ENCODE data around the gene GSTM5.
"Not testable (repeated sequence)": the region's sequence is repeated elsewhere in the genome, so short reads cannot be mapped to it uniquely, and the experiment has no call there.

The GSTM5 gene

DNA sequence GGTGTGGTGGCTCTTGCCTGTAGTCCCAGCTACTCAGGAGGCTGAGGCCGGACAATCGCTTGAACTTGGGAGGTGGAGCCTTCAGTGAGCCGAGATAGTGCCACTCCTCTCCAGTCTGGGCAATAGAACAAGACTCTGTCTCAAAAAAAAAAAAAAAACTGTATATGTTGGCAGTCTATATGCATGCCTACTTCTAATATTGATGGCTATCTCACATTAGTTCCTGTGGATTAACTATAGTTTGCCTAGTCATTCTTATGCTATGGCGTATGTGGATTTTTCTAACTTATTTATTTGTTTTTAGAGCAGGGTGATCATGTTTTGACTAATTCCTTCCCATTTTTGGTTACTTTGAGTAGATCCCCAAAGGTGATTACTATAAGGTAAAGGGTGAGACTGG is 15.0 kb upstream of the GSTM5 start:
- no peak for DNase-seq (ENCODE audit: low spot score)

DNA sequence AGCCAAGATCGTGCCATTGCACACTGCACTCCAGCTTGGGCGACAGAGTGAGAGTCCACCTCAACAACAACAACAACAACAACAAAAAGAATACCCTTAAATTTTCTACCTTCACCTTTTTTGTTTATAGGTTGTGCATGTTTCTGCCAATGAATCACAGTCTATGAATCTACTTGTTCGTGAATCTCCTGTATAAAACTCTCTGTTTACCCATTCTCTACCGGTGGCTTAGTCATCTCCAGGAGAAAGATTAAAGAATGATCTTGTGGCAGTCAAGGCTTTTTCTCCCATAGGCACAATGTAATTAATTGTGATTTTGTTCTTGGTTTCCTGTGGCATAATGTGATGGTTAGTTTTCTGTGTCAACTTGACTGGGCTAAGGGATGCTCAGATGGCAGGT is 14.2 kb upstream of the GSTM5 start:
- not testable (repeated sequence) for DNase-seq (ENCODE audit: low spot score)

DNA sequence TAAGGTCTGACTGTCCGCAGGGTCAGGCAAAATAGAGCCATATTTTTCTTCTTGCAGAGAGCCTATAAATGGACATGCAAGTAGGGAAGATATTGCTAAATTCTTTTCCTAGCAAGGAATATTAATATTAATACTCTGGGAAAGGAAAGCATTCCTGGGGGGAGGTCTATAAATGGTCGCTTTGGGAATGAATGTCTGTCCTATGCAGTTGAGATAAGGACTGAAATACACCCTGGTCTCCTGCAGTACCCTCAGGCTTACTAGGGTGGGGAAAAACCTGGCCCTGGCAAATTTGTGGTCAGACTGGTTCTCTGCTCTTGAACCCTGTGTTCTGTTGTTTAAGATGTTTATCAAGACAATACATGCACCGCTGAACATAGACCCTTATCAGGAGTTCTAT is 9.1 kb upstream of the GSTM5 start:
- not testable (repeated sequence) for DNase-seq (ENCODE audit: low spot score)

DNA sequence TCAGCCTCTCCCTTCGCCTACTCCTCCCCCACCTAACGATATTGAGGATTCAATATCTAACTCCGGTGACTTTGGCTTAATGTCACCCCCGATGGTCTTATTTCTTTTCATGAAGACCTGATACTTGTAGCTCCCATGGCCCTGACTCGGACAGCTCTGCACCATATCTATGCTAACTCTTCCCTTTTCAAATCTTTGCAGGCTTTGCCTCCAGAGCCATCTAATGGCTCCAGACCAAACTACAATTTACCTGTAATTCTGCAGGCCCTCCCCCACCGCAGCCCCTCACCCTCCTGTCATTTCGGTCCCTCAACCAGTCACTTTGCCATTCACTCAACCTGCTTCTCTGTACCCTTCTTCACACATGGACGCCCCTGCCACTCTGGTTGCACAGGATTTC is 7.9 kb upstream of the GSTM5 start:
- peak; percentile 0 for DNase-seq (ENCODE audit: low spot score)

DNA sequence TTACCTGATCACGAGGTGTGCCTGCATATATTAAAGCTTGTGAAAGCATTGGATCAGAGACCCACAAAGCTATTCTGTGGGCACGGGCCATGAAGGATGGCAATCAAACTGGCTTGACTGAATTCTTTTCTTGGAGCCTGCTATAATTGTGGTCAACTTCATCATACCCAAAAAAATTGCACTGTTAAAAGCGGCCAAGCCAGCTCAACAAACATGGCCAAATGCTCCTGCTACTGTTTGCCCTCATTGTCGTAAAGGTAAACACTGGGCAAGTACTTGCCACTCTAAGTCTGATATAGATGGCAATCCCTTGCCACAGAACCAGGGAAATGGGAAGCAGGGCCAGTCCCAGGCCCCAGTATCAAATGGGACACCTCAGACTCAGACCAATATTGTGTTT is 6.6 kb upstream of the GSTM5 start:
- DNase-seq (ENCODE audit: low spot score): no peak

DNA sequence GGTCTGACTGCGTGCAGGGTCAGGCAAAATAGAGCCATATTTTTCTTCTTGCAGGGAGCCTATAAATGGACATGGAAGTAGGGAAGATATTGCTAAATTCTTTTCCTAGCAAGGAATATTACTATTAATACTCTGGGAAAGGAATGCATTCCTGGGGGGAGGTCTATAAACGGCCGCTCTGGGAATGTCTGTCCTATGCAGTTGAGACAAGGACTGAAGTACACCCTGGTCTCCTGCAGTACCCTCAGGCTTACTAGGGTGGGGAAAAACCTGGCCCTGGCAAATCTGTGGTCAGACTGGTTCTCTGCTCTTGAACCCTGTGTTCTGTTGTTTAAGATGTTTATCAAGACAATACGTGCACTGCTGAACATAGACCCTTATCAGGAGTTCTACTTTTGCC is 3.1 kb upstream of the GSTM5 start:
- not testable (repeated sequence) for DNase-seq (ENCODE audit: low spot score)

DNA sequence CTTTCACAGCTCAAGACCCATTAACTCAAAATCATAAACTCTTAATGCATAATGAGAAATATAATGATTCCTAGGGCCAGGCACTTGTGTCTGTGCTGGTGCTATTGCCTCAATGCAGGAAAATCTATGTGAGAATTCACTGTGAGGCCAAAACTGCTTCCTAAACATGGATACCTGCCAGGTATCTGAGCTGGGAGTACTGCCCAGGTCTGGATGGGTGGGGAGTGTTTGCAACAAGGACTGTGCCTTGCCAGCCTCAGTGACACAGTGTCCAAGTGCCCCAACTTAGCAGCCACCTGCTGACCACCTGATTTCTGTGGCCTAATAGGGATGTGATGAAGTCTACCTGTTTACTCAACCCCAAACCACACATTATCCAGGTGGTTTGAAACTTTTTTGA is 2.2 kb upstream of the GSTM5 start:
- not testable (repeated sequence) for DNase-seq (ENCODE audit: low spot score)

DNA sequence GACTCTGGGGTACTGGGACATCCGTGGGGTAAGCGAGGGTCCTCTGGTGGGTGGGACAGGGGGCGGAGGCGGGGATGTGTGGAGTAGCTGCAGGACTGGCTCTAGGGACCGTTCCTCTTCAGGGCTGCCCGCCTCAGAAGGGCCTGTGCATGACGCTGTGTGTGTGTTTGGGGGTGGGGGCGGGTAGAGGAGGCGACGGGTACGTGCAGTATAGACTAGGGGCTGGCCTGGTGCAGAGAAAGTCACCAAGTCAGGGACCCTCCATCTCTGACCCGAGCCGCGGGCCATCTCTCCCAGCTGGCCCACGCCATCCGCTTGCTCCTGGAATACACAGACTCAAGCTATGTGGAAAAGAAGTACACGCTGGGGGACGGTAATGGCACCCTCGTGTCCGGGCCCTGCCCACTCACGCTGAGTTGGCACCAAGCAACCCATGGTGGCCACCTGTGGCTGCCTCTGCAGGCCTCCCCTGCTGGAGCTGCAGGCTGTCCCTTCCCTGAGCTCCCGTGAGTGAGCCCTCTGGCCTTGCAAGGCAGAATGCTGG is 342 bp downstream of the GSTM5 start:
- peak; percentile 0 for DNase-seq (ENCODE audit: low spot score)

DNA sequence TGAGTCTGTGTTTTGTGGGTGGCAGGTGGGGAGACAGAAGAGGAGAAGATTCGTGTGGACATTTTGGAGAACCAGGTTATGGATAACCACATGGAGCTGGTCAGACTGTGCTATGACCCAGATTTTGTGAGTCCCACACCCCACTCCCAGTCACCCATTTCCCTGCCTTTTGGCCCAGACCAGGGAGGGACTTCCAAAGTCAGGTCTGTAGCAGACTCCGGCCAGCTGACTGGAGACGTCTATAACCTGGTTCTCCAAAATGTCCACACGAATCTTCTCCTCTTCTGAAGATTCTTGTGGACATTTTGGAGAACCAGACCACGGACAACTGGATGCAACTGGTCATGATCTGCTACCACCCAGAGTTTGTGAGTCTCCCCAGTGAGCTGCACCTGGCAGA is 1.6 kb downstream of the GSTM5 start:
- DNase-seq (ENCODE audit: low spot score): peak; percentile 0

DNA sequence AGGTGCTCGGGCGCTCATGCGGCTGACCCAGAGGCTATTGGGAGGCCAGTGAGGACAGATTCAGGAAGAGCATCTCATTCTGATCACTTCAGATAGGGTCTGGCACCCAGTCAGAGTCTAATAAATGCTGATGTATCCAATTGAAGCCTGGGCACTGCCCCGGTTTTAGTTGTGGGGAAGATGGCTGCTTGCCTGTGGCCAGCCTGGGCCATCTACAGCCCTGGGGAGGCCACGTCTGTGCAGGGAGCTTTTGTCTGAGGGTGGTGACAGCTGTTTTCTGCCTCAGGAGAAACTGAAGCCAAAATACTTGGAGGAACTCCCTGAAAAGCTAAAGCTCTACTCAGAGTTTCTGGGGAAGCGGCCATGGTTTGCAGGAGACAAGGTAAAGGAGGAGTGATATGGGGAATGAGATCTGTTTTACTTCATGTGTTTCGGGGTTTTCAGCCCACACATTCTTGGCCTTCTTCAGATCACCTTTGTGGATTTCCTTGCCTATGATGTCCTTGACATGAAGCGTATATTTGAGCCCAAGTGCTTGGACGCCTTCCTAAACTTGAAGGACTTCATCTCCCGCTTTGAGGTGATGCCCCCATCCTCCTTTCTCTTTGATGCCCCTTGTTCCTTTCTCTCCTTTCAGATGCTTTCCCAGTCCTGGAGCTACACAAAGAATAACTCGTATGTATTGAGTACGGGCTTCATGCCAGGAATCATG is 2.8 kb downstream of the GSTM5 start:
- peak; percentile 0 for DNase-seq (ENCODE audit: low spot score)

DNA sequence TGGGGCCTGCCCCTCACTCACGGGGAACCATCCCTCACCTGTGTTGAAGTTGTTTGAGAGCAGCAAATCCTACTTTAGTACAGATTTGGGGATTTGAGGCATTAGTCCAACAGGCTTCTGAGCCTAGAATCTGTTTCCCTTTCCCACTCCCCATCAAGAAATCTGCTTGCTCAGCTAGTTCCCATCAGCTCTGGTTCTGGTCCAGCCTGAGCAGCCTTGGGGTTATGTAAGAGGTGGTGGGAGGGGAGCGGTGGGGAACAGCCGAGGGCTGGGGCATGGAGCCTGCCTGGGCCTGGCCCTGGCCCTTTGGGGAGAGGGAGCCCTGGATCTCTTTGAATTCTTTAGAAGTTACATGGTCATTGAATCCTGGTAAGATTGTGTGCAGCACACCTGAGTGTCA is 4.1 kb downstream of the GSTM5 start:
- no peak for DNase-seq (ENCODE audit: low spot score)

DNA sequence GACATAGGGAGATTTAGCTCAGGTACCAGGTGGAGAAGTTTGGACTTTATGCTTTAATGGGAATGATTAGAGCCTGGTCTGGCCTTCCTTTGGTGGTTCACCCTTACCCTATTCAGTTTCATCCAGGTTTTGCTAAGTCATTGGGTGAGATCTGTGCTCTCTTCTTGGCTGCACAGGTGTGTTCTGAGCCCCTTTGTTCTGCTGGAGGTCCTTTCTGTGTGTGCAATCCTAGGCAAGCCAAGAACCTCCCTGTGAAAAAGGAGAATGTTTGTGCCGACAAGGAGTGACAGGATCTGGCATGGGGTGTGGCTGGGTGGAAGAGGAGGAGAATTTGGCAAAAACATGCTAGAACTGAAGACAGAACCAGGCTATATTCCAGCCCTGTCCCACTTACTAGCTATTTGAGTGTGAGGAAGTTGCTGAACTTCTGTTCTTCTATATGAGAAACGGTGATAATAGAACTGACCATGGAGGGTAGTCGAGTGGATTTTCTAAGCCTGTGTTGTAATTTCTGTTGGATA is 4.6 kb downstream of the GSTM5 start:
- no peak for DNase-seq (ENCODE audit: low spot score)

DNA sequence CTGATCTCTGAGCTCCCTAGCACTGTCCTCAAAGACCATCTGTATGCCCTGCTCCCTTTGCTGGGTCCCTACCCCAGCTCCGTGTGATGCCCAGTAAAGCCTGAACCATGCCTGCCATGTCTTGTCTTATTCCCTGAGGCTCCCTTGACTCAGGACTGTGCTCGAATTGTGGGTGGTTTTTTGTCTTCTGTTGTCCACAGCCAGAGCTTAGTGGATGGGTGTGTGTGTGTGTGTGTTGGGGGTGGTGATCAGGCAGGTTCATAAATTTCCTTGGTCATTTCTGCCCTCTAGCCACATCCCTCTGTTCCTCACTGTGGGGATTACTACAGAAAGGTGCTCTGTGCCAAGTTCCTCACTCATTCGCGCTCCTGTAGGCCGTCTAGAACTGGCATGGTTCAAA is 5.7 kb downstream of the GSTM5 start:
- no peak for DNase-seq (ENCODE audit: low spot score)

DNA sequence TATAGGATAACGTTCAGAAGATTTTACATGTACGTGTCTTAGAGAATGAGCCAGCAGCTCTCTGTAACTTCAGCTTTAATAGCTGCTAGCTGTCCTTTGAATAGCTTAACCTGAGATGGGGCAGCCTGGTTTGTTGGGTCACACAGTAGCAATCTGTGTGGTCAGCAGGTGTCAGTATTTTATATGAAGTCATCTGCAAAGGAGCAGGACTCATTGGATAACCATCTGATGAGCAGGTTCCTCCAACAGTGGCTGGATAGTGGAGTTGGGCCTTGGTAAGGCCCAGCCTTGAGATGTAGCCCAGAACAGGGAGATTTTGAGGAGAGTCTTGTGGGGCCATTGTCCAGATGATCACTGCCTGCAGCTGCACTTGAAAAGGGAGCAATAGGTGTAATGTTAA is 6.4 kb downstream of the GSTM5 start:
- DNase-seq (ENCODE audit: low spot score): no peak

DNA sequence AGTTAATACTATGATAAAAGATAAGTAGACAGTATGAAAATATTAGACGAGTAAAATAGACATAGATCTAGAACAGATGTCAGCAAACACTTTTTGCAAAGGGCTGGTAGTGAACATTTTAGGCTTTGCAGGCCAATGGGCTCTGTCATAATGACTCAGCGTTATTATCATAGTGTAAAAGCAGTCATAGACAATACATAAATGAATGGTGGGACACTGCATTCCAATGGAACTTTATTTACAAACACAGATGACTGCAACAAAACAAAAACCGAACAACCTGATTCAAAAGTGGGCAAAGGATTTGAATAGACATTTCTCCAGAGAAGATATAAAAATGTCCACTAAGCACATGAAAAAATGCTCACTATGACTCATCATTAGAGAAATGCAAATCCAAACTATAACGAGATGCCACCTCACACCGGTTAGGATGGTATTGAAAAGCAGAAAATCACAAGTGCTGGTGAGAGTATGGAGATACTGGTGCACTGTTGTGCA is 7.3 kb downstream of the GSTM5 start:
- peak; percentile 51 for DNase-seq (ENCODE audit: low spot score)

DNA sequence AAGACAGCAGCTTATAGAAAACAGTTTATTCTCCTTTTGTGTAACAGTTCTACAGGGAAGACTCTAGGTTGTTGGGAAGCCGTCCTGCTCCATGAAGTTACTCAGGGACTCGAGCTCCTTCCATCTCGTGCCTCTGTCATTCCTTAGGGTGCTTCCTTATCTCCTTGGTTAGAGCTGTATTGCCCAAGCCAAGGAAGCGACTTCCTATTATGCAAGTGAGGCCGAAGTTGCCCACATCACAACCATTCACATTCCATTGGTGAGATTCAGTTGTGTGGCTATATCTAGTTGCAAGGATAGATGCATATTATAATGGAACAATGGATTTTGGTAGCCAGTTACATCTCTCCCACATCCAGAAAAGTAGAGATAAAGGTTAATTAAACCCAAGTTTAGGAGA is 9.0 kb downstream of the GSTM5 start:
- no peak for DNase-seq (ENCODE audit: low spot score)

DNA sequence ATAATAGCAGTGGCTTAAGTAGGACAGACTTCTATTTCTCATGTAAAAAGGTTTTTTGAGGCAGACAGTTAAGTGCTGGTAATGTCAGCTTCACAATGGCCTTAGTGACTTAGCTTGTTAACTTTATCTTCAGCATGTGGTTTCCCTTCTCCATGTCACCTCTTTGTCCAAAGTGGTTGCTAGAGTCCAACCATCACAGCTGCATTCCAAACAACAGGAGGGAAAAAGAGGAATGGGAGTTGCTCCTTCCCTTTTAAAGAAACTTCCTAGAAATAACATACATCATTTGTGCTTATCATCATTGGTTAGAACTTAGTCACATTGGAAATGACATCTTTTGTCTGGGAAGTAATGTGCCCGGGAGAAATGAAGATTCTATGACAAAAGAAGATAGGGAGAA is 9.9 kb downstream of the GSTM5 start:
- DNase-seq (ENCODE audit: low spot score): no peak

DNA sequence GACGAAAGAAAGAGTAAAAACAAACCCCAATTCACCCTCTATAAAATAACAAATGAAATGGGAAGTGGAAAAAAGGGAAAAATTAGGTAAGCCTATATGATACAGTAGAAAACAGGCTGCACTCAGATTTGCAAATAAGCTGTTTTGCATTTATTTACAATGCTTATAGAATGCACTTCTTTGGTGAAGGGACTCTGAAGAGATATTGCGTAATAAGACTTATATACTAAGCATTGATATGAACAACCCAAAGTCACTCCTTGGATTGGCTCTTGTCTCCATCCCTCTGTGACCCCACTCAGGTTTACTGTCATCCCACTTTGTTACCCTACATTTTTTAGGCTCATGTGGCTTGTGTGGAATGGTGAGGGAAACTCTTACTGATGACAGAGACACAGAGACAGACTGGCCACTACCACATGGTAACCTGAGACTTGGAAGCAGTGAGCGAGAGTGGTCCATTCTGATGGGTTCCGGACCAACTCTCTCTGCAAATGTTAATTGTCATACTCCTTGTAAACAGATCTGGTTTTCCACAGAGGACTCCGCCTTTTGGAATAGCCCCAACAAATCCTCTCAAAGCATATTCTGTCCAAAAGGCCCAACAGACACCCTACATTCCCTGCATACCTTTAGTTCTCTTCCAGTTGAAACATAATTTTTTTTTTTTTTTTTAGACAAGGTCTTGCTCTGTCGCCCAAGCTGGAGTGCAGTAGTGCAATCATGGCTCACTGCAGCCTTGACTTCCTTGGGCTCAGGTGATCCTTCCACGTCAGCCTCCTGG is 11.0 kb downstream of the GSTM5 start:
- peak; percentile 61 for DNase-seq (ENCODE audit: low spot score)

DNA sequence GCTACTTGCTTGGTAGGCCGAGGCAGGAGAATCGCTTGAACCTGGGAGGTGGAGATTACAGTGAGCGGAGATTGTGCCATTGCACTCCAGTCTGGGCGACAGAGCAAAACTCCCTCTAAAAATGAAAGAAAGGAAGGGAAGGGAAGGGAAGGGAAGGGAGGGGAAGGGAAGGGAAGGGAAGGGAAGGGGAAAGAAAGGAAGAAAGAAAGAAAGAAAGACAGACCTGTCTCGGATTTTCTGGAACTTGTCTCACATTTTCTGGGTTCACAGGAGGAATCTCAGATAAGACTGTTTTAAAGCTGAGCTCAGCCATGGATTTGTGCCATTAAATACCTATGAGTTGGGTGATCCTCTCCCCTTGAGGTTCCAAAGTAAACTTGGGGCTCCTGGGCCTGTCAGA is 12.9 kb downstream of the GSTM5 start:
- no peak for DNase-seq (ENCODE audit: low spot score)

DNA sequence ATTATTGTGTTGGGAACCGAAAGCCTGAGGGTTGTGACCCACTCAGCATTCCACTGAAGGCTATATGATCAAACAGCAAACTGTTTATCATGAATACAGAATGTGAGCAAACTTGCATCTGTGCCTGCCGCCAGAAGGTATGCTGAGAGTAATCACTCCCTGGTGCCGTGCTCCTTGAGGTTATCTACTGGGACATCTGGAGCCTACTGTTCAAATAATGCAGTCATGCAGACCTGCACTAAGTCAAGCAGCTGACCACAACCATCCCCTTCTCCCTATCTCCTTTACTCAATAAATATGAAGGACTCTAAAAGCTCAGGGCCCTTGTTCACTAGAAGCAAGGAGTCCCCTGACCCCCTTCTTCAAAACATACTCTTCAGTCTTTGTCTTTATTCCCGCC is 13.5 kb downstream of the GSTM5 start:
- DNase-seq (ENCODE audit: low spot score): no peak

DNA sequence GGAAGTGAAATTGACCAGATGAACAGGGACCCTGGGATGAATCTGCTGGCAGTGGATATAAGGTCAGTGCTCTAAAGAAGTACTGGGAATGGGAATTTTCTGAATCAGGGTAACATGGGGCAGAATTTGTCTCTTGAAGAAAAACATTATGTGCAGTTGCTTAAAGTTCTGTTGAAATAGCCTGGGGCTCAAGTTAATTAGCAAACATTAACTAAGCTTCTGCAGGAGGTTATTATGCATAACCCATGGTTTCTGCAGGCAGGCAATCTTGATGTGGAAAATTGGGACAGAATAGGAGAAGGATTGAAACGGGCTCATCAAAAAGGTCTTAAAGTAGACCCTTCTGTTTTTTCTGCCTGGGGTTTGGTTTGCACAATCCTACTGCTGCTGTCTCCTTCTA is 14.0 kb downstream of the GSTM5 start:
- DNase-seq (ENCODE audit: low spot score): no peak

DNA sequence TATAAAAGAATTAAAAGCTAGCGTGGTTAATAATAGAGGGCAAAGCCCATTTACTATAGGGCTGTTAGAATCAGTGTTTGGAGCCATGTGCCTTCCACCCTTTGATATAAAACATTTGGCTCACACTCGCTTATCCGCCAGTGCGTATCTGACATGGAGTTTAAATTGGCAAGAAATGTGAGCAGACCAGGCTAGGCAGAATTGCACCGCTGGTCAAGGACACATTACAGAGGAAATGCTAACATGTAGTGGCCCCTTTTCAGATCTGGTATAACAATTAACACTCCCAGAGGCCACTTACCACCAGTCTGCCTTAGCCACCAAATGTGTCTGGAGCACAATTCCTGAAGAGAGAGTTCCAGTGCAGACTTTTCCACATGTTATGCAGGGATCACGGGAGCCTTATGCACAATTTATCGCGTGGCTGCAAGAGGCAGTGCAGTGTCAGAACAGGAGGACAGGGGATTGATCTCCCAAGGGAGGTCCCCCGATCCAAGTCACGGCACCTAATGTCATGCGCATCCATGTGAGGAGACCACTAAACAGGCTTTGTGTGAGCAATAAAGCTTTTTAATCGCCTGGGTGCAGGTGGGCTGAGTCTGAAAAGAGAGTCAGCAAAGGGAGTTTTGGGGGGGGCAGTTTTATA is 14.8 kb downstream of the GSTM5 start:
- DNase-seq (ENCODE audit: low spot score): no peak

DNA sequence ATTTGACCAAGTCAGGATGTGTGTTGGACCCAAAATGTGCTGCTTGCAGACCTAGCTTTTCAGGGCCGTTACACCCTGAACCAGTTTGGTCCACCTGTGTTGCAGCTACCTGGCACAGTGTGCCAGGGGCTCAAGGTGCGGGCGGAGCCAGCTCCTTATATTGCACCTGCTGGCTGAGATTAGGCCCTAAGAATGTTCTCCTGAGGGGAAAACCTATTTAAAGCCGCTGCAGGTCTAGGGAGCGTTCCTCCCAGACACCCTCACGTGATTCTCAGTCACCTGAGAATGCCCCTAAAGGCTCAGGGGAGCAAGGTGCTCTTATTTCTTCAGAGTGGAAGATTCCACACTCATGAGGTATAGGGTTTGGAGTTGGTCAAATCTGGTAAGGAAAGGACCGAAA is 16.8 kb downstream of the GSTM5 start:
- DNase-seq (ENCODE audit: low spot score): no peak
